Activated T-cell treated with anti-CD3 and anti-CD28 coated beads, Interleukin-2, amount 50 U/mL, for 48 hours (primary cell): ENCODE results near the gene HMG20A.

Source experiments
- DNase-seq, 2 experiments: peaks; one replicate each; pipeline ENCODE4 v3.0.0-alpha.2; 2020

HMG20A gene

DNA sequence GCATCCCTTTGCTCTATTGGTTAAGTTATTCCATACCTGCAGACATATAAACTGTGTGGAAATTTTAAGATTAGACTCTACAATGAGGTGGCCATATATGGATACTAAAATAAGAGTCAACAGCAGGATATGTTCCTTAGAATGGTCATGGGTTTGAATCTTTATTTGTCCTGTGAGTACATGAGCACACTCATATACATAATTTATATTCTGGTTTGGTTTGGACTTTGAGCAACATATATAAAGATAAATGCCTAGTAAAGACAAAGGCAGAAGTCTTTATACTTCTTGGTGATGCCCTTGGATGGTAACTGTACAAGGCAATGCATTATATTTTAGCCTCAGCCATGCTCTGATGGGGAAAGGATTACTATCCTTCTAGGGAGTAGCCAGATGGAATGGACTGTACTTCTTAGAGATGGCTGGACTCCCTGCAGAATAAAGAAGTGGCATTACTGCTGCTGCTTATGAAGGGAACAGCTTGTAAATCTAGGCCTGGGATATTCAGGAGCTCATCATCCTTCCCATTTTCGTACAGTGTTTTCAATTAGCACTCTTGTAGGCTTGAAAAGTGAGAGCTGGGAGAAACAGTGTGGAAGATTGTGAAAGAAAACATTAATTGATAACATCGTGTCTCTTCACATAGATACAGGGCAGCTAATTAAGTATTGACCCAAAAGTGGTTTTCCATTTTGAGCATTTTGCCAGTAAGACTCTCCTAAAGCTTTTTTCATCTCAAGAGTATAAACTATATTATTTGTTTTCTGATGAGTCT, 60.4 kb downstream of the HMG20A start:
- no peak for DNase-seq

DNA sequence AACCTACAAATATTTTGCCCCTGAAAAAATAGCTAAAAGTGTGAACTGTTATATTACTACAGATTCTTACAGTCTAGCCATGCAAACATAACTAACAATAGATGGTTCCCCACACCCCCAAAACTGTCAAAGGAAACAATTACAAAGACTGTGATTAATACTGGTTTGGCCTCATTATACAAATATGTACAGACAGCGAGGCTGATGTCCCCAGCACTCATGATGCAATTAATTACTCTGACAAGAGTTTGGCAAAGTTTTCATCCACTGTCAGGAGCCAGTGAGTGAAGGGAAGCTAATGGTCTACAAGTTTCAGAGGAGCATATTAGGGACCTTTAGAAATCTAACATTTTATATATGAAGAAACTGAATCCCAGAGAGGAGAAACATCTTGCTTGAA, 61.0 kb downstream of the HMG20A start:
- DNase-seq, result no peak

DNA sequence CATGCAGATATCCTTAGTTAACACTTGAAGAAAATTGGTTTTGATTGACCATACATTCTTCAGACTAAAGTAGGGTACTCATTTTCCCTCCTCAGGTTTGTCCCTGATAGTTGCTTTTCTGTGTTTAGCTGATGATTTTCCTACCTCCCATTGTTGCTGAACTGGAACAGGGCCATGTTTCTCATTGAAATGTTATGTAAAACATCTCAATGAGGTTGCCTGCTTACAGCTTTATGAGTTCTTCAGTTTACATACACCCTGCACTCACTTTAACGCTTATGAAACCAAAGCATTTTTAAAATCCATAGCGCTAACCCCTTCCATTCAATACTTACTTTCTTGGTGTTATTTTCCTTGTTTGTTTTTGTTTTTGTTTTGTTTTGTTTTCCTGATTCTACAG, 61.9 kb downstream of the HMG20A start:
- DNase-seq, result no peak

DNA sequence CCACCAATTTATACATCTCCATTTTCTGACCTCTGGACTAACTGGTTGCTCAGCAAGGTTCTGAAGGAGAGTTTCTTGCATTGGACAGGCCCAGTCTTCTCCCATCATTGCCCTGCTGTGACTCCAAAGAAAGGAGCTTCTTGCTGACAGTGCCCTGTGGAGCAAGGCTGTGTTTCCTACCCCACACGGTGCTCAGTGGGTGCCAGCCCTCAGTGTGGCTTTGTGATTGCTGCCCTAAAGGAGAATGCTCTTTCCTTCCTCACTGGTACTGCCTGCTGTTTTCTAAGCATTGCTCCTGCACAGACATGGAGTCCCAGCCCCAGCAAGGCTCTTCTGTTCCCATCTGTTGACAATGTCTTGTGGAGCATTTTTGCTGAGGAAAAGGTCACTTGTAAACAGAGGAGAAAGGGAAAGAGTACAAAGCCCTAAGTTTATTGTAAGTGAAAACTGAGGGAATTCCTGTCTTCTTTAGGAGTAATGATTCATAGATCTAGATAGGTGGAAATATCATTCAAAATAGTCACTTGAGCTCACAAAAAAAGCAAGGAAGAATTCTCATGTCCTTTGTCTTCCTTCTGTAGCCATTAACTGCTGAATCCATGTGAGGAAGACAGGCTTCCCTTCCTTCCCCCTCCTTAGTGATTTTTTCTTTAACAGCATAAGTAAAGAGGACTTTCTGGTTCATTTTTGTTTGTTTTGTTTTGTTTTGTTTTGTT, 62.9 kb downstream of the HMG20A start:
- no peak for DNase-seq

DNA sequence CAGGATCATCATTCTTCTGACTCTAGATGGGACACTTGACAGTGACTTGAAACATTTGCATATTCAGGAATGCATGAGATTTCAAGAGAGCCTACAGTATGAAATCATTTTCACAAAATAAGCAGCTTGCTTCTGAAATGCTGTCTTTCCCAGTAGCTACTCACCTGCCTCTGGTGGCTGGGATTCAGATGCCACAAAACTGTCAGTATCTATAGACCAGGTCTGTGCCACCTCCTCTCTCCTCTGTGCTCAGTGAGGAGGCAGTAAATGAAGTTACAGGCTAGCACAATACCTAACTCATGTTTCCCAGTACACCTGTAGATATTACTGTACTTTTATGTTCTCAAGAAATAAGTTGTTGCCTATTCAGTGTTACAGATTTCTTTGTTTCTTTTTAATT, 64.3 kb downstream of the HMG20A start:
- no peak for DNase-seq

DNA sequence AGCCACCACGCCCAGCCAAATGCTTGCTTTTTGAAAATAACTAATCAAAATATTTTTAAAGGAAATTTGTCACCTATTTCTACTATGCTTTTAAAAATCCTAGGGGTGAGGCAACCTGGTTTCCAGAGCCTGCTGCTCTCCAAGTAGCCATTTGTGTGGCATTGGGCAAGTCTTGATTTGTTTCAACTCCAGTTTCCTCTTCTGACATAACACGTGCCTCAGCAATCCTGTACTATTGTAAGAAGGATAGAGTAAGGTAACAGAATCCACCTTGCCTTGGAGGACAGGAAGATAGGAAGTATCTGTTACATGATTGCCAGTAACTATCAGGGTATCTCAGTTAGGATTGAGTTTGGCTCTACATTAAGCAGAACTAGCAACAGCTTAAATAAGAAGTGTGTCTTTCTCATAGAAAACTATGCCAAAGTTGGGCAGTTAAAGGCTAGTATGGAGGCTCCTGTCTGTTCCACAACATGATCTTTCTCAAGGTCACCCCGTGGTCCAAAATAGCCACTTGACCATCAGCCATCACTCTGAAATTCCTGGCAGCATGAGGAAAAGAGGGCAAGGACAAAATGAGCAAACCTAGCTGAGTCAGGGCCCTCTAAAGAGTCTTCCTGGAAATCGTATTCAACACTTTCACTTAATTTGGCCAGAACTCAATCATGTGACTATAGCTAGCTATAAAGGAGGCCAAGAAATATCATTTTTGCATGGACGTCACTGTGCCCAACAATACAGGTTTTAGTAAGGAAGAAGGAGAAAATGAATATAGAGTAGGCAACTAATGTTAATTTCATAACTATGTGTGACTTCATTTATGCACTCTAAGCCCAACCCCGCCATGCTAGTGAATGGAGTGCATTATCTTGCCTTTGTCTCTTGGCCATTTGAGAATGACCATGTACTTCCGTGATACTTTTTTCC, 66.1 kb downstream of the HMG20A start:
- no peak for DNase-seq

DNA sequence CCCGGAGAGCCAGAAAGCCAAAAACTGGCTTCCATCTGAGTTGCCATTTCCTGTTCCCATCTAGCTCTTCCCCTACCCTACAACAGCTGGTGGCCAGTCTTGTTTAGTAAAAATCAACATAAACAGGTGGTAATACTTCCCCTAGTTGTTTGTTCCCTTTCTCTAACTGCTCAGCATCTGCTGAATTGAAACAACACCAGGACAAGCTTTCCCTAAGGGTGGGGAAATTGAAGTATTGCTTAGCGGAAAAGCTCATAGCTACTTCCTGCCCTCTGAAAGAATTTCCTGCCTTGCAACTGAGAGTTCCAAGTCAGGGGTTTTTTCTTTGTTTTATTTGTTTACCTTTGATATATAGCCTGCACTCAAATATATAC, 66.8 kb downstream of the HMG20A start:
- DNase-seq, result no peak

DNA sequence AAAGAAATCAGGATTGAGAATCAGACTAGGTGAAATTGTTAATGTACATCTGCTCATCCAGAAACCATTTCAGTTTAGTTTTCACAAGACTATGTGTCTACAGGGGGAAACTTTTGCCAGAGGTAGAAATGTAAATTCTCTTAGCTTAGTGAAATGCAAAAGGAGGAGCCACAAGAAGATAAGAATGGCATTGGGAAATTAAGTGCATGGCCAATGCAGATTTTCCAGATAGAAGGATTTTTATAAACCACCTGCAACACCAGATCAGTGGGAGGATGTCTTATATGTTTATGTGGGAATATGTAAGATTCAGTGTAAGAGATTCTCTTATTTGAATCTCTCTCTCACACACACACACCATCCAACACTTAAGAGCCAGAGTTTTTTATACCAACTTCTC, 67.2 kb downstream of the HMG20A start:
- no peak for DNase-seq

DNA sequence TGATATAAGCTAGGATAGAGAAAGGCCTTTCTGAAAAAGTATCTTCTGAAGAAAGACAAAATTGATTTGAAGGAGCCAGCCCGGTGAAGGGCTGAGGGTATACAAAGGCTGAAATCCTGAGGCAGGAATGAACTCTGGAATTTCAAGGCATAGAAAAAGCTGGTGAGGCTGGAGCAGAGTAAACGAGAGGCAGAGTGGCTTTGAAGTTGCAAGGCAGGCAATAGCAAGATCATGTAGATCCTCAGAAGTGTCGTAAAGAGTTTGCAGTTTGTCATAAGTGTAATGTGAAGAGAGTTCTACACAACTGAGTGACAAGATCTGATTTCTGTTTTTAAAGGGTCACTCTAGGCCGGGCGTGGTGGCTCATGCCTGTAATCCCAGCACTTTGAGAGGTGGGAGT, 69.0 kb downstream of the HMG20A start:
- no peak for DNase-seq

DNA sequence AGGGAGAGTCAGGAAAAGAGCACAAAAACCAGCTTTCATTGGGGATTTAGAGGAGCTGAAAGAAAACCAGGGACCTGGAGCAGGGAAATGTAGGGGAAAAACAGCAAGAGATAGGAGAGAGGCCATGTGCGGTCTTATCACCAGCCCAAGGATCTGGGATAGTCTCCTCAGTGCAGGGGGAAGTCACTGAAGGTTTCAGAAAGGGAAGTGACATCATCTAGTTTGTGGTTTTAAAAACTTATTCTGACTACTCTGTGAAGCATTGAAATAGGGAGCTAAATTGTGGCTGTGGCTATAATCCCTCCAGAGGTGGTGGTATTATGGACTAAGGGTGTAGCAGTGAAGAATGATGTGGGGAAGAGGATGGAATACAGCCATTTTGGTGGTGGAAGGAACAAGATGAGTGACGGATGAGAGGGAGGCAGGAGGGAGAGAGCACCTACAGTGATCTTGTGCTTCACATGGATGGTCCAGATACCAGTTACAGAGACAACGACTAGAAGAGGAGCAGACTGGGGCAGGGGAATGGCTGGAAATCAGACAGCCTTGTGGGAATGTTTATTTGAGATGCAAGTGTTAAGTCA, 72.7 kb downstream of the HMG20A start:
- peak in 1 of 2 experiments; percentile 26 for DNase-seq

DNA sequence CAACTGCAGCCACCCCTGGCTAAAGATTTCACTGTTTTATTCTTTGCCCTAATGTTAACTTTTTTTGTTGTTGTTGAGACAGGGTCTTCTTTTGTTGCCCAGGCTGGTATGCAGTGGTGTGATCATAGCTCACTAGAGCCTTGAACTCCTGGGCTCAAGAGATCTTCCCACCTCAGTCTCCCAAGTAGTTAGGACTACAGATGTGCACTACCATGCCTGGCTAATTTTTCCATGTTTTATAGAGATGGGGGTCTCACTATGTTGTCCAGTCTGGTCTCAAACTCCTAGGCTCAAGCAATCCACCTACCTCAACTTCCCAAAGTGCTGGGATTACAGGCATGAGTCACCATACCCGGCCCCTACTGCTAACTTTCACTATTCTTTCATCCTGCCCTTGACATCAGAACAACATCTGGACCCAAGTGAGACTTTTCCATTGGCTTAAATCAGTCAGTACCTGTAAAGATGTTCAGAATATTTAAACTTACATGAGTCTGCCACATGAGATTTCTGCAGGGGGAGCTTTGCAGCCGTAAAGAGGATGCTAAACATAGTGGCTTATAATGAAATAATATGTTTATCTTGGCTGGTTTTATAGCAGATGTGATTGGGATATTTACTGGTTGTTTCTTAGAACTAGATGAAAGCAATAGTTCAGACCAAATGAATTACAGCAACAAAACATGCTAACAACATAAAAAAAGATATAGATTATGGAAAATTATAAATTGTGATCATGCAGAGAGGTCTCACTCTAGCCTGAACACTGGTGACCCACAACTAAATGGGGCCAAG, 73.6 kb downstream of the HMG20A start:
- no peak for DNase-seq

DNA sequence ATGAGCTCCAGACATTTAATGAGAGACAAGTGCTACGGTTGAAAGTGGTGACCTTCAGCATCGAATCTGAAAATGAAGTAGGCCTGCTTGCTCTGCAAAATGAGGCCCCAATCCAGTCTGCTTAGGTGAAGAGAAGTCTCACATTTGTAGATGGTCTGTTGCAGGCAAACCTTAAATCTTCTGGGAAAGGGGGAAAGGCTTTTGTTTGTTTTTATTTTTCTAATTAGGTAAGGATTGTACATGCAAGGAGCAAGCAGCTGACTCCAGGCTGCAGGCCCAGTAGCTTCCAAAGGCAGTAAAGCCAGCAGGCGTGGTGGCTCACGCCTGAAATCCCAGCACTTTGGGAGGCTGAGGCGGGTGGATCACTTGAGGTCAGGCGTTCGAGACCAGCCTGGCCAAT, 74.3 kb downstream of the HMG20A start:
- DNase-seq, result no peak

DNA sequence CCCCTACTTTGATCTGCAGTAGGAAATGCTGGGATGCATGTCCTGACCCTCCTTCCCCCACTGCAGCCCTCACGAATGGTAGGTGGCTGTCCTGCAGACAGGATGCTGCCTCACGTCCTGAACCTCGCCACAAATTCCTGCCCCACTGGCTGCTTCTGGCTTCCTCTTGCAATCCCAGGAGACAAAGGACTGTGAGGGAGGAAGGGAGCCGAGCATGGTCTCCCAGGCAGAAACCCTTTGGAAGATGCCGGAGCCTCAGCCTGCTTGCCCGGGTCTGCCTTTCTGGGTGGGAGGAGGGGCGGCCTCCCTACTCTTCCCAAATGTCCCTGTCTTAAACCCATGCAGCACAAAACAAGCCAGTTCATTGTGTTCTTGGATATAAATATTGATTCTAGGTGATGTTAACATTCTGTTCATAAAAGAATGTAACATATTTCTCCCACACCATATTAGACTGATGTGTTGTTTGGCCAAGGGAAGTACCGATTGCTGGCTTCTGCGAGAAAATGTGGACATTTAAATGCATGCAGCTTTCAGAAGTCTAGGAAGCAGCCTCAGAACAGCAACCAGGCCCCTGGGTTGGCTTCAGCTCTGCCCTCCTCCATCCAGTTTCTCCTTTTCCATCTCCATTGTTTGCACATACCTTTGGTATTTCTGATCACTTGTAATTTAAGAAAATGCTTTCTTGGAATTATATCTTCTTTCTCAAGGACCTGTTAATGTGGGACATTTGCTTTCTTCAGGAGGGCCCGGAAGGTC, 75.3 kb downstream of the HMG20A start:
- no peak for DNase-seq

DNA sequence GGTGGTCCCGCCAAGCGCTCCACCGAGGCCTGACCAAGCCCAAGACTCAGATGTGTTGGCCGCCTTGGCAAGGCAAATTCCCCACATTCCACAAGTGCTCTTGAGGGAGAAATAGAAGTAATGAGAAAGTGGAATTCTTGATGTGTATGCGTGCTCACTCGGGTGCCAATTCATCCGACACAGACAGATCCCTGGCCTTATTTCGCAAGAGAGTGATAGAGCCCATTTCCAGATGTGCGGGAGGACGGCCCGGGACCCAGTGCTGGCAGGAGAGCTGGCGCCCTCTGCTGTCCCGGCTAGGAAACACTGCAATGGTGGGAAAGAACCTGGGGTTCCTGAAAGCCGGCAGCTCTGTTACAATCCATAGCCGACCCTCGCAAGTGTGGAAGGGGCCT, 76.0 kb downstream of the HMG20A start:
- peak; percentile 79 to 83 for DNase-seq

DNA sequence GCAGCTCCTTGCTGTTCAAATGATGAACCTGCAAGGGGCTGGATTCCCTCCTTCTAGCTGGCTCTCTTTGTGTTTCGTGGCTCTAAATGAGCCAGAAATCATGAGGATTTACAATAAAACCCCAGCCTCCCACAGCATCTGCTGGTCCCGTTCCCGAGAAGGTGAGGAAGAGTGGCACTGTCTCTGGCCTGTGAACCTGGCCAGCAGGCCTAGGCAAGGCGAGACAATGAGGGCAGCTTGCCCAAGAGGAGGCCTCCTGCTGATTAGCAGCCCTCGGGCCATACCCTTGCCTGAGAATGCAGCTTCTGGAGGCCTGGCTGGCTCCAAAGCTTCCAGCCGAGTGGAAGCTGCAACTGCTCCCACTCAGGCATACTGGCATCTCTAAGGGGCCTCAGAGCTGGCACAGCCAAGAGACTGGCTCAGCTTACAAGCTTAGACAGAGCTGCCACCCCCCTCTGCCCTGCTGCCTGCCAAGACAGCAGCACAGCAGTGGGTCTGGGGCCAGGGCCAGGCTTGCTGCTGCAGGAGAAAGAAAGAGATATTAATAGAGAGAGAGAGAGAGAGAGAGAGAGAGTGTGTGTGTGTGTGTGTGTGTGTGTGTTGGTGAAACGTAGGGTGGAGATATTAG, 76.5 kb downstream of the HMG20A start:
- DNase-seq, result no peak

DNA sequence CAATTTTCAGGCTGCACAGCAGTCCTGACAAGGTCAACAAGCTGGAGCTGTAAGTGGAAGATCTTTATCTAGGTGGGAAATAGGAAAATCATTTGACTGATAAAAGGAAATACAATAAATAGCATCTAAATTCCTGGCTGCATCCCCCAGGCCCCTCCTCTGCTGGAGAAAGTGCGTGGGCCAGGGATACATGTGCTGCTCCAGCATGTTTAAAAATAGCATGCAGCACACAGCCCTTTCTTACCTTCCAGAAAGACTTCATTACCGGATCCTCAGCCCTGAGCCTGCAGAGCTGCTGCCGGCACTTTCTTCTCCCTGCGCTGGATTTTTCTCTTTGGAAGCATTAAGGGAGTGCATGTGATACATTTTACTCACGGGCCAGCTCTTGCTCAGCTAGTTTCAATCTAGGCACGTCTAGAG, 77.3 kb downstream of the HMG20A start:
- DNase-seq, result no peak

DNA sequence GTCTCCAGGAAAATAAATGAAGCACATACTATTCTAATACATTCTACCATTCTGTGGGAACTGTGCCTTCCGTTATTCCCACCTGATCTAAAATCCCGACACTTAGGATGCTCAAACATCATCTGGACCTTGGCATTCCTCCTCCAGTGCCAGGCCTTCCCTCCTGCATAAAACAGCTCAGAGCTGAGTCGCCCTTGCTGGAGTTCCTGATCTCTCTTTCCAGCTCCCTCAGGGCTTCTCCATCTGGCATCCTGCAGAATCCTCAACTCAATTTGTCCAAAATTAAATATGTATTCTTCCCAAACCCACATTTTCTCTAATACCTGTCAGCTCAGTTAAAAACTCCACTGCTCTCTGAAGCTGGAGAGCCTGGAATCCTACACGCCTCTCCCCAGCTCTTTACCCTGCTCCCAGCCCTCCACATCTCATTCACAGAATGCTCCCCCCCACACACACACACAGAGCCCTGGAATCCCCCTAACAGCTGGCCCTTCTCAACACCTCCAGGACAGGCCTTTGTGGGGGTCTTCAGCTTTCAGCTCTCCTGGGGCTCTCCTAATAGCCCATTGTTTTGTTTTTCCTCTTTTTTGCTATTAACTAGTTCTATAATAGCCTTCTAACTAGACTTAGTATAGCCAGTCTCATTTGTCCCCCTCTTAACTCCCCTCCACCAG, 78.5 kb downstream of the HMG20A start:
- DNase-seq, result no peak

DNA sequence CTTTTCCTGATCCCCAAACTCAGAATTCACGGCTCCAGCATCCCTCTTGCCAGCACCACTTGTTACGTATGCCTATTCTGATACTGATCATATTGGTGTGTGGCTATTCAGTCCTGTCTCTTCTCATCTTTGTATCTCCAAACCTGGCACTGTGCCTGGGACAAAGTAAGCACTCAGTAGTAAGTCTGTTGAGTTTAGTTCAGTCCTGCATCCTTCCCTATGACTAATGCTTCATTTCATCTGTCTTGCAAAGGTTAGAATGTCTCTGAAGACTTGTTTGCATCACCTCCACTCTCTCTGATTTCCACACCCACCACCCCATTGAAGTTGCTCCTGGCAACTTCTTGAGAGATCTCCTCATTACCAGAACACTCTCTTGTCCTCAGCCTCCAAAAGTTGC, 80.3 kb downstream of the HMG20A start:
- DNase-seq, result no peak

DNA sequence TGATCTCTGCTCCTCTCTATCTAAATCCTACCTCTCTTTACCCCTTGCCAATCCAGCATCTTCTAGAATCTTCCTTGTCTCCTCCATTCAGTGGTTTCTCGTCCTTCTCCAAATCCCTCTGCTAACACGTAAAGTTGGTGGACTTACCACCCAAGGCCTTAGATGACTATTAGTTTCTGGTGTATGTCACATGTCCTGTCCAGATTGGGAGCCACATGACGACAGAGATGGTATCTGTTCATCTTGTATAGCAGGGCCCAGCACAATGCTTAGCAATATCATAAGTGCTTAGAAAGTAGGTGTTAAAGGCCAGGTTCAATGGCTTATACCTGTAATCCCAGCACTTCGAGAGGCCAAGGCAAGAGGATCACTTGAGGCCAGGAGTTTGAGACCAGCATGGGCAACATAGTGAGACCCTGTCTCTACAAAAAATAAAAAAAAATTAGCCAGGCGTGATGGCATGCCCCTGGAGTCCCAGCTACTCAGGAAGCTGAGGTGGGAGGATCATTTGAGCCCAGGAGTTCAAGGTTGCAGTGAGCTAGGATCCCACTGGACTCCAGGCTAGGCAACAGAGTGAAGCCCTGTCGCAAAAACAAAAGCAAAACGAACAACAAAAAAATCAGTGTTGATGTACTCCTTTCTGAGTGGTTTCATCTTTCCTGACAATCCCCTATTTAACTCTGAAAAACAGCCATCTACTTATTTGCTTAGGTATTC, 81.8 kb downstream of the HMG20A start:
- no peak for DNase-seq

DNA sequence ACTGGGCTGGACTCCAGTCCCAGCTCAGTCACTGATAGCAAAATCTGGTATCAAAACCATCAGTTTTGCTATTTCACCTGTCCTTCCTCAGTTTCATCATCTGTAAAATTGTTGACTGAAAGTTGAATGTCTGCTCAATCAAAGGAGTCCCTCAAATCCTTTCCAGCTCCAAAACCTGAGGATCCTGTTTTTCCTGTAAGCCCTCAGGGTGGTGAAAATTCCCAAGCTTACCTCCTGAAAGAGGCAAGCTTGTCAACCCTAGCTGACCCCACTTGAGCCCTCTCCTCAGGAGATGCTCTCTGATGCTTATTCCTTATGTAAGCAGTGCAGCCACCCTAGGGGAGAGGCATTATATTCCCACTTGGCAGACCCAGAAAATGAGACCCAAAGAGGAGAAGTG, 82.6 kb downstream of the HMG20A start:
- no peak for DNase-seq
